HepG2 (cell line): ENCODE measurements around the gene CSPG5. TPM values are rescaled to one million over a fixed set of nuclear protein-coding genes. Genes with fewer than 3 reads are reported as not detected.

Source experiments
- ATAC-seq: fragments of 200-7000 bp; cut with Tn5 transposase; 3 replicates; pipeline ENCODE4 v1.9.1; 2020; ENCODE audit warnings: mild to moderate bottlenecking, moderate library complexity
- BruUV-seq: library from RNA; stranded (reverse); fragments of 400-500 nt; replicated peaks from 2 replicates; lab custom pipeline; 2021; lab: Mats Ljungman, UMichigan
- CTCF ChIA-PET: fragments of 300-600 bp; formaldehyde crosslinking; extraction: SDS; loops from one replicate; lab custom pipeline; 2021; ENCODE audit warnings: low total read pairs, inconsistent platforms, low intra/inter-chr PET ratio; lab: Yijun Ruan, JAX
- POLR2A ChIA-PET: fragments of 350-600 bp; sonication (Branson Sonifier 250); formaldehyde crosslinking; loops from one replicate; lab custom pipeline; 2020; ENCODE audit warnings: antibody characterized with exemption, inconsistent platforms; lab: Yijun Ruan, JAX
- DNase-seq: peaks from one replicate; pipeline ENCODE4 v3.0.0-alpha.2; 2015; ENCODE audit warnings: low spot score
- FAIRE-seq: peaks from 3 replicates; lab custom pipeline; 2011; peaks lifted over from hg19 to GRCh38; lab: Jason Lieb, UNC
- H2AFZ ChIP-seq: one replicate; pipeline ENCODE4 v1.6.1; 2011; ENCODE audit warnings: low read length, inconsistent platforms
- H3K27ac ChIP-seq: fragments of 300-600 bp; 3 replicates; pipeline ENCODE4 v1.8.0; 2011; ENCODE audit warnings: mixed run types, mild to moderate bottlenecking, mixed read lengths, low read length, inconsistent platforms; ENCODE audit not compliant: insufficient read depth; ENCODE audit errors: extremely low read length
- H3K27me3 ChIP-seq, 2 experiments: fragments of 200-600 bp in 1 of 2; 2 replicates in 1 of 2; 3 replicates in 1 of 2; pipeline versions ENCODE4 v1.6.0 to v1.8.0; 2011; ENCODE audit warnings: low read length in 2 of 2, mild to moderate bottlenecking in 2 of 2, moderate library complexity in 2 of 2, inconsistent platforms in 1 of 2; ENCODE audit not compliant: insufficient read depth in 2 of 2, control insufficient read depth in 1 of 2
- H3K36me3 ChIP-seq, 2 experiments: fragments of 200-600 bp in 1 of 2; replicated peaks in 1 of 2; 2 replicates in 1 of 2; 3 replicates in 1 of 2; pipeline versions ENCODE4 v1.5.1 to v1.8.0; 2011; ENCODE audit warnings: low read length in 2 of 2, inconsistent platforms in 1 of 2; ENCODE audit not compliant: insufficient read depth in 2 of 2, control insufficient read depth in 1 of 2
- H3K4me1 ChIP-seq: 2 replicates; pipeline ENCODE4 v1.5.1; 2012; ENCODE audit warnings: low read length, inconsistent platforms; ENCODE audit not compliant: insufficient read depth
- H3K4me2 ChIP-seq: 2 replicates; pipeline ENCODE4 v1.6.0; 2011; ENCODE audit warnings: low read depth, low read length, inconsistent platforms
- H3K4me3 ChIP-seq, 3 experiments: fragments of 200-600 bp in 1 of 3; sonication (generic), shearing (Covaris generic) in 1 of 3; replicated peaks in 1 of 3; 2 replicates each; pipeline ENCODE4 v1.5.1; 2011 to 2016; ENCODE audit warnings: low read length in 3 of 3, inconsistent platforms in 2 of 3, low read depth in 2 of 3, mild to moderate bottlenecking in 2 of 3, control low read depth in 1 of 3, mixed read lengths in 1 of 3; ENCODE audit not compliant: insufficient read depth in 1 of 3
- H3K79me2 ChIP-seq: one replicate; pipeline ENCODE4 v1.6.1; 2011; ENCODE audit warnings: low read length, inconsistent platforms; ENCODE audit not compliant: insufficient read depth
- H3K9ac ChIP-seq: 2 replicates; pipeline ENCODE4 v1.6.0; 2011; ENCODE audit warnings: mild to moderate bottlenecking, low read depth, low read length, inconsistent platforms; ENCODE audit not compliant: insufficient read depth
- H3K9me3 ChIP-seq: 2 replicates; pipeline ENCODE4 v1.5.1; 2012; ENCODE audit warnings: mild to moderate bottlenecking, low read length
- H4K20me1 ChIP-seq: 2 replicates; pipeline ENCODE4 v1.6.0; 2011; ENCODE audit warnings: inconsistent platforms, mild to moderate bottlenecking, low read length, moderate library complexity; ENCODE audit not compliant: insufficient read depth
- AGO2 ChIP-seq: fragments of 200-400 bp; formaldehyde crosslinking; optimal IDR thresholded peaks from 2 replicates; pipeline ENCODE3; 2017; ENCODE audit warnings: mild to moderate bottlenecking, low read depth, low read length, moderate library complexity
- CBX2 ChIP-seq, 2 experiments: fragments of 200-600 bp in 1 of 2; sonication (generic); formaldehyde crosslinking in 1 of 2; IDR thresholded peaks; 2 replicates each; pipeline versions ENCODE4 v1.7.0 to v1.8.1; 2018 to 2022; ENCODE audit warnings: low read depth in 2 of 2, low read length in 1 of 2, mild to moderate bottlenecking in 1 of 2, missing genetic modification reagents in 1 of 2
- CHD4 ChIP-seq: fragments of 200-600 bp; sonication (generic); IDR thresholded peaks from 2 replicates; pipeline ENCODE4 v1.7.0; 2017; ENCODE audit warnings: mild to moderate bottlenecking, low read length, borderline replicate concordance
- DPF2 ChIP-seq: sonication (generic); formaldehyde crosslinking; IDR thresholded peaks from 2 replicates; pipeline ENCODE4 v1.4.0; 2020; ENCODE audit warnings: mild to moderate bottlenecking, low read depth, missing genetic modification reagents, borderline replicate concordance
- ELF3 ChIP-seq: IDR thresholded peaks from 2 replicates; pipeline ENCODE4 v1.6.1; 2016; ENCODE audit warnings: missing genetic modification reagents, missing compliant biosample characterization
- FIP1L1 ChIP-seq: fragments of 200-400 bp; formaldehyde crosslinking; IDR thresholded peaks from 2 replicates; pipeline ENCODE4 v1.6.1; 2018; ENCODE audit warnings: low read depth, mild to moderate bottlenecking, low read length, moderate library complexity, borderline replicate concordance; ENCODE audit not compliant: insufficient read depth
- GABPB1 ChIP-seq: IDR thresholded peaks from 2 replicates; pipeline ENCODE4 v1.6.1; 2016; ENCODE audit warnings: mild to moderate bottlenecking, missing genetic modification reagents, moderate library complexity, missing compliant biosample characterization
- GATA4 ChIP-seq: sonication (generic); IDR thresholded peaks from 2 replicates; pipeline ENCODE4 v1.6.1; 2016; ENCODE audit warnings: antibody characterized with exemption, low read depth, borderline replicate concordance
- HNF4A ChIP-seq: sonication (generic); formaldehyde crosslinking; IDR thresholded peaks from 2 replicates; pipeline ENCODE4 v1.4.0; 2020; ENCODE audit warnings: missing genetic modification reagents
- LBX2 ChIP-seq: sonication (generic); formaldehyde crosslinking; IDR thresholded peaks from 2 replicates; pipeline ENCODE4 v1.5.0; 2020; ENCODE audit warnings: missing genetic modification reagents, mild to moderate bottlenecking, borderline replicate concordance
- MTA1 ChIP-seq: sonication (generic); formaldehyde crosslinking; IDR thresholded peaks from 2 replicates; pipeline ENCODE4 v1.4.0; 2020; ENCODE audit warnings: missing genetic modification reagents, mild to moderate bottlenecking, borderline replicate concordance
- SKIL ChIP-seq: sonication (generic); formaldehyde crosslinking; IDR thresholded peaks from 2 replicates; pipeline ENCODE4 v1.8.0; 2022; ENCODE audit warnings: missing genetic modification reagents, mild to moderate bottlenecking, moderate library complexity, borderline replicate concordance
- ZNF614 ChIP-seq: IDR thresholded peaks from 2 replicates; pipeline ENCODE4 v1.6.1; 2018; ENCODE audit warnings: missing biosample characterization, missing genetic modification reagents, inconsistent platforms, borderline replicate concordance
- ZNF678 ChIP-seq: sonication (generic); formaldehyde crosslinking; IDR thresholded peaks from 2 replicates; pipeline ENCODE4 v1.4.0; 2020; ENCODE audit warnings: mild to moderate bottlenecking, missing genetic modification reagents
- ZNF841 ChIP-seq: sonication (generic); formaldehyde crosslinking; IDR thresholded peaks from 2 replicates; pipeline ENCODE4 v1.8.1; 2023; ENCODE audit warnings: missing genetic modification reagents, borderline replicate concordance
- ZSCAN22 ChIP-seq: sonication (generic); formaldehyde crosslinking; IDR thresholded peaks from 2 replicates; pipeline ENCODE4 v1.4.0; 2020; ENCODE audit warnings: mild to moderate bottlenecking, missing genetic modification reagents
- WGBS: methylation state at CpG from one replicate; pipeline ENCODE4 v1.1.6; 2017; ENCODE audit warnings: low lambda C conversion rate; 5-methylcytosine and 5-hydroxymethylcytosine counted together
- in situ Hi-C: cut with HindIII; loops from 2 replicates; pipeline ENCODE4 v1.10.0; 2017; ENCODE audit warnings: low pct_unique_long_range_greater_than_20kb; ENCODE audit not compliant: extremely low pct_ligation_motif_present
- intact Hi-C: fragments of 100-400 bp; cut with micrococcal nuclease; formaldehyde crosslinking; loops from one replicate; pipeline ENCODE4 v1.10.0; 2022; ENCODE audit not compliant: unreplicated experiment
- polyA plus RNA-seq, 8 experiments: library from polyadenylated mRNA; depleted of rRNA in 3 of 8; stranded (reverse) in 7 of 8; unstranded in 1 of 8; fragments of >200 nt; fragmentation: Illumina TruSeq in 4 of 8; extraction: Trizol in 4 of 8; gene quantifications; 2 replicates each; pipeline versions ENCODE4 v1.2.1 to v1.2.3, GENCODE V29; 2011 to 2016; ENCODE audit warnings: low read depth in 4 of 8, missing spikeins in 1 of 8, mixed read lengths in 1 of 8; ENCODE audit not compliant: insufficient read depth in 1 of 8
- total RNA-seq, 5 experiments: library from RNA; depleted of rRNA; stranded (reverse); fragments of >200 nt; fragmentation: Illumina TruSeq; extraction: Trizol; gene quantifications; 2 replicates each; pipeline ENCODE4 v1.2.3, GENCODE V29; 2016; ENCODE audit warnings: low read depth in 1 of 5

Gene CSPG5
- total and polyA plus RNA-seq, 2 of the 13 experiments (the other 11 are each of a cell fraction or from before 2014, with no cell fraction given), result 0.07 to 0.15 TPM

- no peak for TF ChIP-seq MTA1 (CRISPR knock-in tag)
- peak; percentile 87; the same call in 1 of the 2 replicates for TF ChIP-seq ZNF678 (CRISPR knock-in tag)
- TF ChIP-seq, all 625 proteins: peak for 1
- DNase-seq, result no peak
- Histone ChIP-seq H3K27me3 (peaks cover 0 to 13% of the 10 kb centered on the region in 2 experiments; a peak in 2 of 5 replicates), H3K9ac (no peak overlapping the region), H3K4me1 (peaks cover 8% of the 10 kb centered on the region), H3K79me2 (no peaks in the 10 kb centered on the region), H3K36me3 (no peaks in the 10 kb centered on the region), H3K9me3 (no peaks in the 10 kb centered on the region), H2AFZ (no peak overlapping the region), H3K4me3 (no peak overlapping the region), H4K20me1 (no peaks in the 10 kb centered on the region), H3K27ac (no peak overlapping the region), H3K4me2 (peak overlapping the region; percentile 25)
- intact Hi-C loops (no loop called here), in situ Hi-C loops (no loop called here)
- no peak for FAIRE-seq
- CTCF ChIA-PET, result no interaction called here
- BruUV-seq, result no TSS peak
- ATAC-seq, result no peak; the same call in 2 of the 3 replicates
- WGBS, result 15% methylated on average over 5 of the region's 5 CpGs
- POLR2A ChIA-PET, result interaction anchor here (0.9 kb wide), 1 partner anchor 9 kb away, joined by 4 read pairs; no protein-coding TSS in a partner anchor
Measured at GRCh38 chr3:47533996-47534454, 44.6 kb downstream of the CSPG5 start.

GRCh38 chr3:47533481-47533880, 45.2 kb downstream of the CSPG5 start:
- Histone ChIP-seq H3K4me1 (peaks cover 8% of the 10 kb centered on the region), H3K79me2 (no peaks in the 10 kb centered on the region), H3K9me3 (no peaks in the 10 kb centered on the region), H3K27me3 (peaks cover 0 to 13% of the 10 kb centered on the region in 2 experiments; a peak in 2 of 5 replicates), H3K9ac (no peak overlapping the region), H3K4me2 (no peak overlapping the region), H3K27ac (no peak overlapping the region), H3K36me3 (no peaks in the 10 kb centered on the region), H2AFZ (no peak overlapping the region), H4K20me1 (no peaks in the 10 kb centered on the region), H3K4me3 (no peak overlapping the region)
- in situ Hi-C loops, result no loop called here
- DNase-seq (no peak), ATAC-seq (no peak), FAIRE-seq (no peak)
- 85% methylated on average over 2 of the region's 2 CpGs for WGBS
- TF ChIP-seq LBX2 (CRISPR knock-in tag), result no peak
- TF ChIP-seq CBX2 (IDR thresholded peaks at IDR 0.05; ENCODE audit: low read depth, low read length), result no peak
- TF ChIP-seq CBX2 (CRISPR knock-in tag; IDR thresholded peaks at IDR 0.05; ENCODE audit: low read depth), result no peak
- TF ChIP-seq FIP1L1, result no peak
- no peak for TF ChIP-seq HNF4A (CRISPR knock-in tag)
- no peak for TF ChIP-seq DPF2
- TF ChIP-seq ZSCAN22 (CRISPR knock-in tag), result no peak
- no peak for TF ChIP-seq ZNF841
- no peak for TF ChIP-seq ZNF614 (CRISPR knock-in tag)
- TF ChIP-seq GATA4, result no peak
- no peak for TF ChIP-seq GABPB1 (CRISPR knock-in tag)
- no peak for TF ChIP-seq AGO2
- TF ChIP-seq CHD4, result no peak
- TF ChIP-seq SKIL (CRISPR knock-in tag), result no peak
- TF ChIP-seq ELF3, result no peak
- POLR2A ChIA-PET, result interaction anchor here (0.9 kb wide), 1 partner anchor 9 kb away, joined by 4 read pairs; no protein-coding TSS in a partner anchor
- CTCF ChIA-PET, result no interaction called here
- intact Hi-C loops, result no loop called here
- BruUV-seq, result no TSS peak
